Measurements from ENCODE around the gene P2RX3.

The P2RX3 gene

GRCh38 chr11:57311109-57311936, 26.8 kb upstream of the P2RX3 start (continued):
- no peak for TF ChIP-seq ZNF132 (tag by site-specific recombination; IDR thresholded peaks at IDR 0.05; ENCODE audit: borderline replicate concordance)
- no peak for TF ChIP-seq ZNF174 (tag by site-specific recombination; IDR thresholded peaks at IDR 0.05)
- no peak for TF ChIP-seq ZBTB17 (tag by site-specific recombination; IDR thresholded peaks at IDR 0.05)
- no peak for TF ChIP-seq ZNF792 (tag by site-specific recombination; IDR thresholded peaks at IDR 0.05)
- TF ChIP-seq ZNF624 (tag by site-specific recombination; IDR thresholded peaks at IDR 0.05) = no peak
- peak; percentile 38; the same call in 1 of the 2 replicates for TF ChIP-seq ZNF629 (tag by site-specific recombination; IDR thresholded peaks at IDR 0.05)
- TF ChIP-seq SP7 (tag by site-specific recombination; IDR thresholded peaks at IDR 0.05) = 0 out of 2 replicates have a peak, but pooled peaks have one; percentile 41
- TF ChIP-seq ZBTB11 (tag by site-specific recombination; conservative IDR thresholded peaks at IDR 0.05; ENCODE audit: low read depth) = no peak
- no peak for TF ChIP-seq ZSCAN23 (tag by site-specific recombination; IDR thresholded peaks at IDR 0.05)
- TF ChIP-seq ZNF571 (tag by site-specific recombination; IDR thresholded peaks at IDR 0.05) = no peak
- TF ChIP-seq ZNF514 (tag by site-specific recombination; IDR thresholded peaks at IDR 0.05) = no peak
- peak; percentile 51; the same call in 1 of the 2 replicates for TF ChIP-seq KLF16 (tag by site-specific recombination; IDR thresholded peaks at IDR 0.05)
- peak; percentile 39; the same call in 1 of the 2 replicates for TF ChIP-seq ZBTB20 (tag by site-specific recombination; IDR thresholded peaks at IDR 0.05)
- TF ChIP-seq FEZF1 (tag by site-specific recombination; IDR thresholded peaks at IDR 0.05) = no peak
- TF ChIP-seq ZNF362 (tag by site-specific recombination; IDR thresholded peaks at IDR 0.05) = no peak

- Histone ChIP-seq H3K36me3 (ENCODE audit: control insufficient read depth in 2 of 2, insufficient read depth in 1 of 2, low read length in 2 of 2) (peaks cover 0 to 87% of the 10 kb centered on the region in 2 experiments; a peak in 1 of 3 replicates), H3K4me1 (ENCODE audit: control insufficient read depth, insufficient read depth, low read length) (no peaks in the 10 kb centered on the region), H3K4me3 (ENCODE audit: low read depth, low read length) (no peak overlapping the region), H3K27ac (ENCODE audit: extremely low read depth, low read depth, low read length) (no peak overlapping the region), H3K9me3 (ENCODE audit: control insufficient read depth, insufficient read depth, low read depth, low read length) (no peaks in the 10 kb centered on the region)
- ChIA-PET POLR2A (interaction anchor here (1.2 to 3.9 kb wide), 3 partner anchors 11 to 34 kb away, joined by 3 to 95 read pairs (median 11); partner anchors contain the start of genes SSRP1 and TNKS1BP1), CTCF (interaction anchor here (0.5 to 2.1 kb wide), 2 partner anchors 10 to 212 kb away, joined by 3 to 7 read pairs; no protein-coding TSS in a partner anchor)
- TF ChIP-seq PRDM10 (tag by site-specific recombination; IDR thresholded peaks at IDR 0.05) (no peak), ZNF555 (tag by site-specific recombination; conservative IDR thresholded peaks at IDR 0.05) (no peak), BCL6B (tag by site-specific recombination; IDR thresholded peaks at IDR 0.05) (no peak), ZBTB17 (tag by site-specific recombination; IDR thresholded peaks at IDR 0.05) (no peak), ZNF600 (tag by site-specific recombination; IDR thresholded peaks at IDR 0.05) (no peak), ZSCAN4 (tag by site-specific recombination; IDR thresholded peaks at IDR 0.05) (no peak), SP2 (tag by site-specific recombination; IDR thresholded peaks at IDR 0.05) (no peak), ZNF704 (tag by site-specific recombination; IDR thresholded peaks at IDR 0.05) (no peak)
Observed at GRCh38 chr11:57312511-57313021, 25.6 kb upstream of the P2RX3 start.
